GM19395 (cell line): ENCODE measurements around the gene ITPRID2.

Source experiments
- ATAC-seq: cut with Tn5 transposase; IDR thresholded peaks from one replicate; pipeline ENCODE4 v1.9.1; 2021; ENCODE audit warnings: mild to moderate bottlenecking, moderate library complexity; ENCODE audit not compliant: unreplicated experiment

ITPRID2 gene

GRCh38 chr2:181891258-181891965 is at the start of gene ITPRID2:
Gene ITPRID2, plus strand, starts transcription at chr2:181891730. Its CDS starts 337 bp downstream, at chr2:181892067.
- ATAC-seq: peak; percentile 82

DNA sequence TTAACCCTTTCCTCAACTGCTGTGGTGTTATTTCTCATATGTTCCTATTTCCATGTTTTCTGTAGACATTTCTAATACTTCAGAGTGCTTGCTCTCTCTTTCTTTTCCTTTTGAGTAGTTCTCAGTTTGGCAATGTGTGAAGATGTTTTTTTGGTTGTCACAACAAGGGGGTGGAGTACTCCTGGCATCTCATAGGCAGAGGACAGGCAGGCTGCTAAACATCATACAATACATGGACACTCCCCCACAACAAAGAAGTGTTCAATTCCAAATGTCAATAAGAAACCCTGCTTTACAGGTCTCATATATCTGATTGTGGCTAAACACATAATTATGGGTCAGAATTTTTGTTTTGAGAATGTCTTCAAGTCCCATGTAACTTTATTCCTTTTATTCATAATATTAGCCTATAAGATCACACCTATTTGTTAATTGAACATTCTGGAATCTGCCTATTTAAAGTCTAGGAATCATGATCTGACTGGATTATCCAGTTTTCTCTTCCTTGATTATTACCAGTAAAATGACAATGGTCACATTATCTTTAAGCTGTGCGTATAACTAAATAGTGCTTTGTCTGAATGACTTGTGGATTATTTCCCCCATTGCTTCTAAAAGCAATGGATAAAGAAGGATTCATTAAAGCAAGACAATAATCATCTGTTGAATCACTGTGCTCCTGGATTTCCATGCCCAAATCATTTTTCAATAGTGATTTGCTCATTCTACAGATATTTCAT is 46.8 kb upstream of the ITPRID2 start:
- ATAC-seq: no peak

- no peak for ATAC-seq
Measured at GRCh38 chr2:181846399-181847197, 44.9 kb upstream of the ITPRID2 start.

GRCh38 chr2:181847198-181847556 is 44.4 kb upstream of the ITPRID2 start:
- ATAC-seq: no peak

GRCh38 chr2:181847702-181848101 is 43.8 kb upstream of the ITPRID2 start:
- no peak for ATAC-seq

DNA sequence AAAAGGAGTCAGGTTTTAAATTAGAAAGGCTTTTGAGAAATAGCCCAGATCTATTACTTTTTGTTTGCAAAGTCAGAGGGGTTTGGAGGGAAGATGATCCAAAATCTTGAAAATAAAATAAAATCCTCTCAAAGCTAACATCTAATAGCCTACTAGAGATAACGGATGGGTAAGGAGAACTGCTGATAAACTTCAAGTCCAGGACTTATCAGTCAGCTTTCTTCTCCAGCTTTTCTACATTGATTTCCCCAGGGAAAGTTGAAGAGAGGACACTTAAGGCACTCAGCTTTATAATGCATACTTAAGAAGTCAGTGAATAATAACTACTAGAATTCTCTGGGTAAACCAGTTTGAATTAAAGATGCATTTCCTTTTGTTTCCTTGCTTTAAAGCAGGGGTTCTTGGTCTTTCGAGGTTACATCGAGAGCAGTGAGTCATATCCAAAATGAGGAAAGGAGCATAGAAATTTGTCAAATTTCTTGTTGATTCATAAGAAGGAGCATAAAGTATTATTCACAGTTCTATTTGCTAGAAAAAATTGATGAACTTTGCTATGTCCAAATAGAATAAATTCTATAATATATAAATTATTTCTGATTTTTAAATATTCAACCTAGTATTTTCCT is 43.2 kb upstream of the ITPRID2 start:
- ATAC-seq: no peak

- ATAC-seq: no peak
Measured at GRCh38 chr2:181849601-181850000, 41.9 kb upstream of the ITPRID2 start.

DNA sequence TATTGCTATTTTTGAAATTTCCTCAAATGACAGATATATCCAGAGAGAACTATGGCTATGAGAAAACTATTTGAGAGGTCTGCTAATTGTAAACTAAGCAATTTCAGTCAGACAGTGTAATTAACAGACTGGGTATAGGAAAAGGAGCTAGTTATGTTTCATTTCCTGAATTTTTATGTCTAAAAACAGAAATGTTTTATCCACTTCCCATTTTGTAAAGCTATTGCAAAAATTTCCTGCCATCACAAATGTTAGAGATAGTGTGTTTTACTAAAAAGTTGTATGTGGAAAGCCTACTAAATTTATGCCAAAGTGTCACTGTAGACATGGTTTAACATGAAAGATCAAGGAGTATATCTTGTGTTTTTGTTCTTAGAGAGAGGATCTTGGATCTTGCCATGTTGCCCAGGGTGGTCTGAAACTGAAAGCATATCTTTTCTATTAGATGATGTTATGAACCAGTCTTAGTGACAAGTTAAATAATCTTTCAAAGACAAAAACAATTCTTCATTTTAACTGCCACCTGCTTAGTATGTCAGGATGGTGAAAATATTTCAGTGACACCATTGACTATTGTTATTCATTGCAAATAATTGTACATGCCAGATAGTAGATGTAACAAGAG is 40.5 kb upstream of the ITPRID2 start:
- peak; percentile 62 for ATAC-seq

- no peak for ATAC-seq
Measured at GRCh38 chr2:181851726-181852125, 39.8 kb upstream of the ITPRID2 start.

DNA sequence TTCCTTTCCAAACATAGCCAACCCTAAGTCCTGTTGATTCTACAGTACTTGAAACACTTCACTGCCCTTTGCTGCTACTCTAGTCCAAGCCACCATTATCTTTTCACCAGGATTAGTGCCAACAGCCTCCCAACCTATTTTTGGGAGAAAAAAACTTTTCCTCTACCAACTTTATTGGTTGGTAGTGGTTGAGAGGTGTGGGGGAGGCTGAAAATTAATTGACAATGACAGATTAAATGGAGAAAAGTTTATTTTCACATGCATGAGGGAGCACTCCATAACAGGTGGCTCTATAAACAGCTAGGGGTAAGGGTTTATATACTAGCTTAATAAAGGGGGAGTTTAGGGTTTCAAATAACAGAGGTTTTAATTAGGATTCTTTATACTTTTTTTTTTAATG is 37.8 kb upstream of the ITPRID2 start:
- no peak for ATAC-seq

GRCh38 chr2:181857483-181857882 is 34.0 kb upstream of the ITPRID2 start:
- no peak for ATAC-seq

DNA sequence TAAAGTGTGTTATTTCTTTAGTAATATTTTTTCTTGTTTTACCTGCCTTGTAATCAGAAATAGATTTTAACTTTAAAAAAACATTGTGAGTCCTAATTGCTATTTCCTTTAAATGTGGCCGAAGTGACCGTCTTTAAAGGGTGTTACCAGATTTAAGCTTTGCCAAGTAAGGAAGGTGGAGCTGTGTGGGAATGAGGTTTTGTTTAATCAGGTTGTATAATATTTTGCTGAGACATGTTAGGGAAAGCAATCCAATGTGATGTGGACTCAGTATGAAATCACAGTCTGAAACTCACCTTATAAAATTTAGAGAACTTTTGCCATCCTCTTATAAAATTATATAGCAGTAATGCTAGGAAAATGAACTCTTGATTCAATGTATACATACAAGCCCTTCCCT is 32.9 kb upstream of the ITPRID2 start:
- no peak for ATAC-seq

DNA sequence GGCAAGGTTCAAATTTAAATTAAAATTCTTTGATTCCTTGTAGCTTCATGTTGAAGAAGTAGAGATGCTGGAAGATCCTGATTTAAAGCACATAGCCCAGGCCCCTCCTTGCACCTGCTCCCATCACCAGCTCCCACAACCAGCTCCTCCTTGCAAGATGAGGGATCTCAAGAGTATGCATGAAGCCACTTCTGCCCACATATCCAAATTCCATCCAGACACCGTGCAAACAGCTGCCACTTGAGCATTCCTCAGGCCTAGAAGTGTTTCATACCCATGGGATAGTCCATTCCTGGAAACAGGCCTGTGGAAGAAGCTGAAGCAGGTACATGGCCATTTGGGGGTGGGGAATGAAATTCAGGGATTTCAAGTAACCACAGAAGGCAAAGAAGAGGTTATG is 32.4 kb upstream of the ITPRID2 start:
- no peak for ATAC-seq

DNA sequence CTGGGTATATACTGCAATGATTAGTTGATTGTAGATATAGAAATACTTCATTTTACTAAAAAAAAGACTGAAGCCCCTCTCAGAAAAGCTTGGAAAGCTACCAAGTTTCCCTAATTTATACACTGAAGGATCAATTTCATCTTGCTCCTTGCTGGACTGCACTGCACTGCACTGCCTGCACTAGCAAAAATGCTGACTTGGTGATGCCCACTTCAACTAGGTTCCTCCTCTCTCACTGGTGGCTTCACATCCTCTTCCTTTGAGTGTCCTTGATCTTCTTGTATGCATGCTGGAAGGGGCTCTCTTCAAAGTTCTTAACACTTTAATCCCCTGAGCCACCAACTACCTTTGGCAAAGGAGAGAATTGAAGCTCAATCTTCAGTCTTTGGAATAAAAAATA is 31.7 kb upstream of the ITPRID2 start:
- ATAC-seq: no peak

DNA sequence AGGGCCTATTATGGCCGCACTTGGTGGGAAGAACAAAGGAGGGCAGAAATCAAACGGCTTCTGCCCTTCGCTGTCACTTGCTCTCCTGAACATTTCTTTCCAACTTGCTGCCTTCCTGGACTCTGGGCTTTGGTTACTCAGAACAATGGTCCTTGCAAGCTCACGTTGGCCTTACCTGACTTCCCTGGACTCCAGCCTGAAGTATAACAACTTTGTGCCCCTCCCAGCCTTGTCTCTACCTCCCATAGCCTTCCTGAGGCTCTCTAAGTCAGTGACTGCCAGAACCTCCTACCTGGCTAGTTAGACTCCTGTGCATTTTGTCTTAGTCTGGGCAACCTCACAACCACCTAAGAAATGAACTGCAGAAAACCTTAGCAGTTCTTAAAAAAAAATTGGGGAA is 30.2 kb upstream of the ITPRID2 start:
- ATAC-seq: no peak

DNA sequence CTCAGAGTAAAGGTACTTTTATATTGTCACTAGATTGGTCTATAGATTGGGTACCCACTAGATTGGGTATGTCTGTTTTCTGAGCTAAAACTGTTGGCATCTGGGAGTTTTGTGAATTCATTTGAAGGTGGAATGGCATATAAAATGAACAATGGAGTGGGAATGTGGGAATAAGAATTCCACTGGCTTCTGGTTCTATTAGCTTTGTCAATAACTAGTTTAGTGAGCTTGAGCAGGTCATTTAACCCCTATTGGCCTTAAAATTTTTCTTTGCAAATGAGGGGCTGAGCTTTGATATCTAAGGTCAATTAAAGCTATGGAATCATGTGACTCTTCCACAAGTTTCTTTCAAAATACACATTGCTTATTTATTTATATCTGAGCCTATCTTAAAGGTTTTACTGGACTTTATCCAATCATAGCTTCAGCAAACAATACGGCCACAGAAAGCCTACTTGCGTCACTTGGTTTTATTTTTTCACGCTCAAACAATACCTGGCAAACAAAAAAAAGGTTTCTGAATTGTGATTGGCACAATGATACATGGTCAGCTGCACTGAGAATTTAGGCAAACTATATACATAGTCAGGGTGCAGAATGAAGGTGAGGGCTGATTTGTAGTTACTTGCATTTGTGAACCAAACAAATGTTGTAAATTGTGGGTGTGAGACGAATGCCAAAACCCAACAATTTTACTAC is 28.8 kb upstream of the ITPRID2 start:
- ATAC-seq: no peak

GRCh38 chr2:181872178-181872577 is 19.4 kb upstream of the ITPRID2 start:
- ATAC-seq: no peak

- no peak for ATAC-seq
Measured at GRCh38 chr2:181876614-181877063, 14.9 kb upstream of the ITPRID2 start.

- ATAC-seq: no peak
Measured at GRCh38 chr2:181877181-181877664, 14.3 kb upstream of the ITPRID2 start.

DNA sequence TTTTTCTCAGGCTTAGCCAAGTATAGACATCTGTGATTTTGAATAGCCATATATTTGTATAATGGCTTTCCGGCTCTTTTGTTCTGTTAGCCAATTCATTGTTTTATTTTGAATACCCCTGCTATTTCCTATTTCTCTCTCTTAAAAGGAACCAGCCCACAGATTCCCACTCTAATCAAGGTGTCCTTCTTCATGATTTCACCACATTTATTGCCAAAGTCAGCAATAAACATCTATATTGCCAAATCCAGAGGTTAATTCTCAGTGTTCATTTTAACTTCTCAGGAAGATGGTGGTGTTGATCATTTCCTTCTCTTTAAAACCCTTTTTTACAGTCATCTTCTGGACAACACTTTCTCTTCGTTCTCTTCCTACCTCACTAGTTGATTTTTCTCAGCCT is 13.1 kb upstream of the ITPRID2 start:
- no peak for ATAC-seq
